D341Med (cell line): Measurements from ENCODE around the gene PLCD4.

Source experiments
- DNase-seq: peaks from one replicate; pipeline ENCODE4 v3.0.0; 2012; ENCODE audit warnings: low spot score

PLCD4 gene

DNA sequence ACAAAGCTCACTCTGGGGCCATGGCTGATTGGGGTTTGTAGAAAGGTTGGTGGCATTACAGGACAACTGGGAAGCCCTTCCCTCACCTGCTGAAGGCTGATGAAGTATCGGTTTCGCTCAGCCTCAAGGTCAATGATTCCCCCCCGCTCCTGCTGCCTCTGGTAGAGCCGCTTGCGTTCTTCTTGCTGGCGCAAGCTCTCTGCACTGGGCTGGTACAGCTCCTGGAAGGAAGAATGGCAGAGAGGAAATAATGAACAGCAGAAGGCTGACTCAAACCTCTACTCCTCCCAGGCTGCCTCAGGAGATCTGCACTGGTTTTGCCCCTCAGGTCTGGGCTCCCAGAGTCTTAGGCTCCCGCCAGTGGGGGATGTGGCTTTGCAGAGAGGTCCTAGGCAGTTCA is 57.0 kb downstream of the PLCD4 start:
- DNase-seq, result no peak

DNA sequence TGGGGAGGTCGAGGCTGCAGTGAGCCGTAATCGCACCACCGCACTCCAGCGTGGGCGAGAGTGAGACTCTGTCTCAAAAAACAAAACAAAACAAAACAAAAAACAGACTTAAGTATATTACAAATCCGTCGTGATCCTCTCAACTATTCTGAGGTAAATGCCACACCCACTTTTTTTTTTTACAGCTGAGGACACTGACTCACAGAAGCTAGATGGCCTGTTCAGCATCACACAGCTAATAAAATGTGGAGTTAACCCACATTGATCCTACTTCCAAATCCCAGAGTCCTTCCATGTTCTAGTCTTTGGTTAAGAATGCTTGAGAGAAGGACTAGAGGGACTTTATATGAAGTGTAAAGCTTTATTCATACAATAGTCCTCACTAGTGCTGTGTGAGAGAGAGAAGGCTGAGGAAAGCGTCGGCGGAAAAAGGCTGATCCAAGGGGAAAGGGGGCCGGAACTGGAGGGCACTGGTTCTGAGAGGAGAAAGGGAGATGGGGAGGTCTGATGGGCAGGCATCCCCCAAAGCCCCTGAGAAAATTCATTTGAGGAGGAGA is 63.5 kb downstream of the PLCD4 start:
- DNase-seq, result no peak

DNA sequence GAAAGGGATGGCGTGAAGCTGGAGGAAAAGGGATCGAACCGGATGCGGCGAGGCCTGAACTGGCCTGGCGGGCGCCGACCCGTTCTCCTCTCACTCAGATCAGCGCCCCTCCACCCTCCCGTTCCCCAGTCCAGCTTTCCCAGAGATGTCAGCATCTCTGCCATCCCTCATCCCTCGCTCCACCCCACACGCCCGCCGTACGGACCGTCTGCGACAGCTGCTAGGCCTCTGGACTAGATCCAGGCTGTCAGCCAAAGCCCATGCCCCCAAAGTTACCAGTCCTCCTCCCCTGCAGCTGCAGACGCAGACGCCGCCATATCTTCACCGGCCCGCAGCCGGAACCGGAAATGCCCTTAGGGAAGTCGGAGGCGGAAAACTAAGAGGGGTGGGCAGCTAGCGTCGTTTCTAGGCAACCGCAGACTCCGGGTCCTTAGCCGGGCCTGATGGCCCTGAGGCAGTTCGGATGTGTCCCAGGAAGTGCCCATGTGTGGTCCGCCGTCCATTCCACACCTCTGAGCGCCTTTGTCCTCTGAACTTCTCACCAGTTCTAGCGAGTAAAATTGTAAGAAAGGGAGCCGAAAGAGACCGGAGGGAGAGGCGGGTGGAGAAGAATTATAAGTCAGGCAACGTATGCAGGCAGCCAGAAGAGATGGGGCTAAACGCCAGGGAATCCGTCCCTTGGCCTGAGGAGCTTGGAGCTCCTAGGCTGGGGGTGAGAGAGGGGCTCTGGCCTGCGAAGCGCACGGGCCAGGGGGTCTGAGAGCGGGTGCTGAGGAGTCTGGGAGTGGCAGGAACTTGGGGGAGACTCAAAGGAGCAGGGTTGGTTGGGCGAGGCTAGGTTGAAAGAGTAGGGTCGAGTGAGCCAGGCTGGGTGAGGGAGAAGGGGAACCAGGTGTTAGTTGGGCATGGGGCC is 64.2 kb downstream of the PLCD4 start, which contains the start of the genes RNF25 and STK36:
Gene RNF25, minus strand, starts transcription at position 349 of the 913 bp plus-strand sequence. Its CDS starts 32 bp downstream, at position 317.
Gene STK36, plus strand, starts transcription at position 433 of the 913 bp plus-strand sequence. CDS start 744 bp downstream, outside the sequence.
- DNase-seq, result peak; percentile 94

DNA sequence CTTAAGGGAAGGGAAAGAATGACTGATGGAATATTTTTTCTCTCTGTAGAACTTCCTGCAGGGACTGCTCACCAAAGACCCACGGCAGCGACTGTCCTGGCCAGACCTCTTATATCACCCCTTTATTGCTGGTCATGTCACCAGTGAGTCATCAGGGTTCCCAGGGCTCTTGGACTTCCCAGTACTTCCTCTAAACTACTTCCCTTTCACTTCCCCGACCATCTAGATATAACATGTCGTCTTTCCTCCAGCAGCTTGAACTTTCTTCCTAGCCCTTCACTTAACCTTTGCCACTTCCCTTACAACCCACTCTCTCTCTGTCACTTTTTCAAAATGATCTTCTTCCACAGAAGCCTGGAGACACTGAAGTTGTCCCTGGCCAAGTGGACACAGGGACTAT is 71.4 kb downstream of the PLCD4 start:
- DNase-seq, result no peak

DNA sequence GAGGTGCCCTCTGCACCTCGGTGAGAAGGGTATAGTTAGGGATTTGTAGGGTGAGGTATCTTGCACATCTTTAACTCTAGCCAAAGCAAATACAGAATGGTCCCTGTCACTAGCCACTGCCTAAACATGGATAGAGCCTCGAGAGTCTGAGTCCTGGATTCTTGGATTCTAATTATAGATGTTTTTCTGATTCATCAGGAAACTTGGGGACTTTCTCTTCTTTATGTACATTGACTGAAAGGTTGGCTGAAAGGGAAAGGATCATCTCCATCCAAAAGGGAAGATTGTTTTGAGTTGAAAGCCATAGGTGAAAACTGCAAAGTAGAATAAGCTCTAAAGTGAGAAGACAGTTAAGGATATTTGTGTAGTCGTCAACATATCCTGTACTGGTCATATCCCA is 72.4 kb downstream of the PLCD4 start:
- DNase-seq, result no peak
